Subcutaneous adipose tissue (tissue), 4 donors: ENCODE data around the gene ARL4A. TPM values are rescaled to one million over a fixed set of nuclear protein-coding genes. Genes with fewer than 3 reads are reported as not detected.

Experiments
- CTCF ChIP-seq: fragments of 450-650 bp; IDR thresholded peaks from one replicate; pipeline ENCODE4 v1.5.1; 2016; ENCODE audit warnings: low read depth, mild to moderate bottlenecking, control low read depth, antibody characterized with exemption, moderate library complexity
- total RNA-seq, 4 donors: library from RNA; depleted of rRNA; stranded (reverse); fragments of >200 nt; gene quantifications; one replicate each; pipeline ENCODE4 v1.1.0, GENCODE V29; 2016

Gene ARL4A
- total RNA-seq, 4 donors from 2014 or later, result 38.8 to 47.1 (median 43.4) TPM

DNA sequence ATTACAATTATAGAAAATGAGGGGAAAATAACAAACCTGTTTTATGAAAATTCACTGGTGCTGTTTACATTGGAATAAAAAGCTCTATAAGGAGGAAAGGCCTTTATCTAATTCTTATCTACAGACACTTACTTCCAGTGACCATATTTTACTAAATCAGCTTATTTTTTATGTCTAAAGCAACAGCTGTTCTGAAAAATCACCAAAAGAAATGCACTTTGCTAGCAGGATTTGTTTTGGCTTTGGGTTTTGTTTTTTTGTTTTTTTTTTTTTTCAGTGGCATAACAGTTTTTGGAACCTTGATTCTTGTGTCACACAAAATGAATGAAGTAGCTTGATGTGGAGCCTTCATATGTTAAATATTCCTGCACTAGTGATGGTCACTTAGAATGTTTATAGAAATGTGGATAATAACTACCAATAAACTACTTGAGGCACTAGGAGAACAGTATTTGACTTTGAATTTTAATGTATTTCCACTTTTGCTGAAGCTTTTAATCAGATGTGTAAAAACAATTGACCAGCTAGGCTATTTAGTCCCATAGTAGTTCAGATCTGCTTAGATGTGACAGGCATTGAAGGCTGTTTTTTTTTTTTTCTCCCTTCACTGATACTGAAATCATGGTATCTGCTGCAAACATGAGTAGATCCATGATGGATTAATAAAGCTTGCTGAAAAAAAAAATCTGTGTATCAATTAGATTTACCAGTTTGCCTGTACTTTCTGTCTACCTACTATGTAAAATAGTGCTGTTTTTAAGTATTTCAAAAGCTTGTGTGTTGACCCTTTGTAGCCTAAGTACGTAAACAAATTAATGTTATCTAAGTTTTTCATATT, 2.8 kb downstream of the ARL4A start:
- no peak for TF ChIP-seq CTCF

DNA sequence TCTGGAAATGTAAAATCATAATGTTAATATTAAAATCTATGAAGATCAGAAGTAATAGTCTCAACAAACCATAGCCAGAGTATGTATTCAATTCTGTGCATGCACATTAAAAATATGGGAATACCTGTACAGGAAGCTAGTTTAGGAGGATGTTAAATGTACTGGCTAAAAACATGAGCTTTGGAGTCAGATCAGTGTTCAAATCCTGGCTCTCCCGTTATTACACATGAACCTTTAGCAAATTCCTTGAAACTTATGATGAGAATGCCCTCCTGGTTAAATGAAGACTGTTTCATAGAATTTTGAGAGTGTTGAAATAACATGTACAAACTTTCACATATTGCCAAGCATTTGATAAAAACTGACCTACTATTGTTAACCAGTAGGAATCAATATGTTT, 4.6 kb downstream of the ARL4A start:
- TF ChIP-seq CTCF, result no peak

GRCh38 chr7:12692479-12693259, 5.2 kb downstream of the ARL4A start:
- TF ChIP-seq CTCF, result no peak

GRCh38 chr7:12694817-12695216, 7.4 kb downstream of the ARL4A start:
- no peak for TF ChIP-seq CTCF

DNA sequence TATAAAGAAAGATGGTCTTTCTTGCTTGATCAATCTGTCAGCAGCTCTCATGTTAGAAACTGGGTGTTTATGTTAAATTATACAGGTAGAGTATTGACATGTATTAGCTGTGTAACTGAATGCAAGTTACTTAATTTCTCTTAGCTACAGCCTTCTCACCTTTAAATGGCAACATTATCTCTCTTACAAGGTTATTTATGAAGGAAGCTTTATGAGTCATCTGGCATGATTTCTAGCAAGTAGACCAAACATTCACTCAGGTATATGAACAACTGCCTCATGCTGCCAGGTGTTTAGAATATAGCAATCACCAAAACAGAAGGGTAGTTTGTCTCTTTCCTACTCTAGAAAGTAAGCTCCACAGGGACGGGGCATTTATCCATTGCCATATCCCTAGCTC, 8.5 kb downstream of the ARL4A start:
- no peak for TF ChIP-seq CTCF

- no peak for TF ChIP-seq CTCF
Measured at GRCh38 chr7:12699299-12699698, 11.9 kb downstream of the ARL4A start.

DNA sequence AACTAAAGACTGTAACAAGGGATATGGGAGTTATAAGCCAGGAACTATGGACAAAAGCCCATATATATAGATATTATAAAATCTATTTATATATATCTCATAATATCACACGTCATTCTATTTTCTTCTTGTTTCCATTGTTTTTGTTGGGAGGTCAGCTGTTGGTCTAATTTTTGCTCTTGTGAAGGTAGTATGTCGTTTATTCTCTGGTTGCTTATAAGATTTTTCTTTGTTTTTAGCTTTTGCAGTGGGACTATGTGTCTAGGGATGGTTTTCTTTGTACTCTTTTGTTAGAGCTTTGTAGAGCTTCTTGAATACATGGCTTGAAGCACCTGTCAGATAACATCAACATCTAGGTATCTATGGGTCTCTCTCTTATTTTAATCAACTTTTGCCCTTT, 14.0 kb downstream of the ARL4A start:
- TF ChIP-seq CTCF, result no peak
